HG02870 (cell line): Measurements from ENCODE around the gene DSCAM.

ENCODE experiments used
- ATAC-seq: cut with Tn5 transposase; IDR thresholded peaks from one replicate; pipeline ENCODE4 v1.9.1; 2021; ENCODE audit warnings: mild to moderate bottlenecking, moderate library complexity; ENCODE audit not compliant: unreplicated experiment

Gene DSCAM

GRCh38 chr21:40153351-40153750, 693.6 kb downstream of the DSCAM start:
- ATAC-seq: no peak

GRCh38 chr21:40152476-40152875, 694.5 kb downstream of the DSCAM start:
- ATAC-seq: no peak

DNA sequence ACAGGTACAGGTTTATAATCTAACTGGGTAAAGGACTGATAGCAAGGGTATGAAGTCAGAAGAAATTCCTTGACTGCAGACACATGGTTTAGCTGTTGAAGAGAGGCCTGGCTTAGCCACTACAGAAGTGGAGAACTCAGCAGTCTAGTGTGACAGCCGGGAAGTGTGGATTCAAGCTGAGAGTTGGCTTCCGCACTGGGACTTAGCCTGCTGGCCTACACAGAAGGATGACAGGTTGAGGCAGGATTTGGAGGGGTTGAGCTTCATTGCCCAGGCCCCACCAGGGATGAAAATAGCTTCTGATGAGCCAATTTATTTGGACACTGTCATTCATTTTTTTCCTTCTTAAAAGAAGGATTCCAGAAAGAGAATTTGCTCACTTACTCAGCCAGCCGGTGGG, 695.3 kb downstream of the DSCAM start:
- no peak for ATAC-seq

DNA sequence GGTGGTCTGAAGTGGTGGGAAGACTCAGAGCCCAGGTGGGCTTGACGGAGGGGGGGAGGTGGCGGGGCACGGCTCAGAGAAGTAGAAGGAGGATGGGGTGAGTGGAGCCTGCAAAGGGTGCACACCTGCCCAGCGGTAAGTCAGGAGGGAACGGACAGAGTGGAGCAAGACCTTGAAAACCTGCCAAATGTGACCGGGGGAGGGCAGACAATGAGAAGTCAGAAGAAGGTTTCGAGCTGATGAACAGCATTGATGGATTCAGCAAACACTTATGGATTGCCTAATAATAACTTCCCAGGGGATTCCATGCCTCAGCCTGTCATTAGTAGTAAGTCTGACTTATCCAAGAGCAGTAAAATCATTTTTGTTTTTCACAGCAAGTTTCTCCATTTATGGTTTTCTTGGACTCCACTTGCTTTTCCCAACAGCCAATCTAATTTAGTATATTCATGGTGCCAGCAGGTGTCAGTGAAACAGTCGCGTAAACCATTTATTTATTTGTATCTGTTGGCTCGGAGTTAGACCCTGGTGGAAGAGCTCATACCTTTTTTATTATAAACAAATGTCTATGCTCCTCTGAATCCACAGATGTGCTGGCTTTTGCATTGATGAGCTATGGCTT, 700.6 kb downstream of the DSCAM start:
- ATAC-seq: no peak

DNA sequence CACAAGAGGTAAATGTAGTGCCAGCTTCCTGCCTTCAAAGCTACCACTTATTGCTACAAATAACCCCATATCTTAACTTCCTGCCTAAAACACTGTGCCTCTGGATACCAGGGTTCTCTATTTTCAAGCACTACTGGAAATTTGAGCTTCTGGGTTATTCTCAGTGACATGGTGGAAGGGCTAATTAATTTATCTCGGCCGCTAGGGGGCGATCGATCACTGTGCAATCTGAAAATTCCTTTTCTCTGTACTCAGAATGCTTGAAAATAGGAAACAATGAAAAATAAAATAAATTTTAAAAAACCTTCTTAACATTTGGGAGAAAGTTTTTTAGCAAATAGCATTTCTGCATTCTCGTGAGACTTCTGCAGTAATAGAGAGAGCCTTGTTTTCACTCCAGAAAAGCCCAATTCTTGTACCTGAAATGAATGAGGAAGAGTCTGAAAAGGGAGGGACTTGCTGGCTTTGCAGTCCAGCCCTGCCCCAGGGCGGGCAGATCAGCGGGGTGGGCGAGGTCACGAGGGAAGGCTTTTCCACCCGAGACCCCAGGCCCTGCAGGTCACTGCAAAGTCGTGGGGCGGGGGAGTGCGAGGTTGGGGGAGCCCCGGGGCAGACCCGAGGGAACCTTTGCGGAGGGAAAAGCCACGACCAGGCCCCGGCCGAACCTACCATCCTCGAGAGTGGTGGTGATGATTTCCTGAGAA, 703.0 kb downstream of the DSCAM start:
- ATAC-seq: no peak

DNA sequence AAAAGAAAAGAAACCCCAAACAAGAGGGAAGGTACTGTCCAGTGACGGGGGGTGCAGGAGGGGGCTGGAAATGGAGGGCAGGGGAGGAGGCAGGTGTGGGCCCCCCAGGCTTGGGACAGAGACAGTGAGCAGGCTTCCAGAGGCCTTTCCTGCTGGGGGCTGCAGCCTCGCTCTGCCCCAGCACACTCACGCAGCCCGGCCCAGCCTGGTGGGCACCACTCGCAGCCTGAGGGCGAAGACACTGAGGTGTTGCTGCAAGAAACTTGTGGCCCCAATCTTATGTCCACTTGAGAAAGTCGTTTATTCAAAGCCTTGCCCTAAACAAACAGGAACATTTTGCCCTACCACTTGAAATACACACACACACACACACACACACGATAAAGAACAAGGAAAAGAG, 705.3 kb downstream of the DSCAM start:
- no peak for ATAC-seq

GRCh38 chr21:40140675-40141074, 706.3 kb downstream of the DSCAM start:
- ATAC-seq: no peak

DNA sequence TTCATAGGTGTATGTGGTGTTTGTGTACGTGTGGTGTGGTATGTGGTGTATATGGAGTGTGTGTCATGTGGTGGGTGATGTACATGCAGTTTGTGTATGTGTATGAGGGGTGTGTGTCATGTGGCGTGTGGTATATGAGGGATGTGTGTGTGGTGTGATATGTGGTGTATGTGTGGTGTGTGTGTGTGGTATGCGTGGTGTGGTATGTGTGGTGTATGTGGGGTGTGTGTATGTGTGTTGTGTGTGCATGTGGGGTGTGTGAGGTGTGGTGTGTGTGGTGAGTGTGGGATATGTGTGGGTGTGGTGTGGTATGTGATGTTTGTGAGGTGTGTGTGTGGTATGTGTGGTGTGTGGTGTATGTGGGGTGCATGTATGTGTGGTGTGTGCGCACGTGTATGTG, 707.3 kb downstream of the DSCAM start:
- ATAC-seq: no peak

DNA sequence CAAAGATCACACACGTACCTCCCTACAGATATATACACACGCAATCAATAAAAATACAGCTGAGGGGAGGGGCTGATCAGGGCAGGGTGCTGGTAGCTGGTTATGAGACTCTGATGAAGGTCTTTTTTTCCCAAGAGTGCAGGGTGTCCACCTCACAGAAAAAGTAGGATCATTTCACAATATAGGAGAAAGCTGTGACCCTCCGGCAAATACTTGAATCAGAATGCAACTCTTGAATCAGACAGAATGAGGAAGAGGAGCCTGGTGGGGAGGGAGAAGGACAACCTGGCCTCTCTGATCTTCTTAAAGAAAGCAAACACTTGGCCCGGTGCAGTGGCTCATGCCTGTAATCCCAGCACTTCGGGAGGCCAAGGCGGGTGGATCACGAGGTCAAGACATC, 710.4 kb downstream of the DSCAM start:
- ATAC-seq: no peak

- ATAC-seq: no peak
These were observed 712.0 kb downstream of the DSCAM start for GRCh38 chr21:40134731-40135492.

GRCh38 chr21:40130476-40130875, 716.5 kb downstream of the DSCAM start:
- no peak for ATAC-seq

GRCh38 chr21:40129809-40130208, 717.1 kb downstream of the DSCAM start:
- ATAC-seq: no peak

GRCh38 chr21:40128891-40129290, 718.1 kb downstream of the DSCAM start:
- ATAC-seq: no peak

- ATAC-seq: no peak
These were observed 725.9 kb downstream of the DSCAM start for GRCh38 chr21:40120940-40121575.

DNA sequence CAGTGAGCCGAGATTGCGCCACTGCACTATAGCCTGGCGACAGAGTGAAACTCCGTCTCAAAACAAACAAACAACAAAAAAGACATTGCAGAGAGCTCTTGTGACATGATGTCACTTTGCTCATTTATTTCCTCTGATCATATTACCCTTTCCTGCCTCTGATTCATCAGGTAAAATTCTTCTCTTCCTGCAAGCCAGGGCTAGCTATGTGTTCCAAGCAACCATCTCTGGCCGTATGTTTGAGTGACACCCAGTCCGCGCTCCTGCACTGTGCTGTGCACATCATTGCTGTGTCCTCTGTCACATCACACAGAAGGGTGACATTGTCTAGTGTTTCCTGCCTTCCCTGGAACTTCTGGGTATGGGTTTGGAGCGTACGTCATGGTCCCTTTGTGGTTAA, 728.4 kb downstream of the DSCAM start:
- no peak for ATAC-seq

GRCh38 chr21:40117236-40117635, 729.7 kb downstream of the DSCAM start:
- no peak for ATAC-seq

- no peak for ATAC-seq
These were observed 731.2 kb downstream of the DSCAM start for GRCh38 chr21:40115775-40116174.

- ATAC-seq: no peak
These were observed 744.3 kb downstream of the DSCAM start for GRCh38 chr21:40102682-40103081.

DNA sequence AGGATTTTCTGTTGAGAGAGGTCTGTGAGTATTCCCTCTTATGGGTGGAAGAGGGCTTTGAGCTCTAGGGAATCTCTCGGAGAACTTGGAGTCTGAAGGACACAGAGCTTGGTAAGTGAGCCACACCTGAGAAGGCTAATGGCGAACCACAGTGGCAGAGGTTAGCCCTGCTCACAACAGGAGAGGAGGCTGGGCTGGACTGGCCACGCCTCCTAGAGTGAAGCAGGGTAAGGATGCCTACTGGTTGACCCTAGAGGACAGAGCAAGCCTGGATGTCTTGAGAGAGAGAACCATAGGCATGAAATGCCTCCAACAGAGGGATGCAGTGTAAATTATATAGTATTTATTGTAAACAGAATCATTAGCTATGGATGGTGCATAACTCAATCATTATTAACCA, 747.1 kb downstream of the DSCAM start:
- no peak for ATAC-seq

DNA sequence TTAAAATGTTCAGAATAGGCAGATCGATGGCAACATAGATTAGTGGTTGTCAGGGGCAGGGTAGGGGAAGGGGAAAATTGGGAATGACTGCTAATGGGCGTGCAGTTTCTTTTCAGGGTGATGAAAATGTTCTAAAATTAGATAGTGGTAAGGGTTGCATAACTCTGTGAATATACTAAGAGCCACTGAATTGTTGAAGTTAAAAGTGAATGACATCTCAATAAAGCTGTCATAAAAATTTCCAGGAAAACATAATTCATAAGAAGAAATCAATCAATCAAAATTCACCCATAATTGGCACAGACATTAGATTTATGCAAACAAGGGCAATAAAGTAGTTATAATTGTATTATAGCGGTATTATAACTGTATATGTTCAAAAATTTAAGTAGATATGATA, 751.5 kb downstream of the DSCAM start:
- ATAC-seq: no peak

DNA sequence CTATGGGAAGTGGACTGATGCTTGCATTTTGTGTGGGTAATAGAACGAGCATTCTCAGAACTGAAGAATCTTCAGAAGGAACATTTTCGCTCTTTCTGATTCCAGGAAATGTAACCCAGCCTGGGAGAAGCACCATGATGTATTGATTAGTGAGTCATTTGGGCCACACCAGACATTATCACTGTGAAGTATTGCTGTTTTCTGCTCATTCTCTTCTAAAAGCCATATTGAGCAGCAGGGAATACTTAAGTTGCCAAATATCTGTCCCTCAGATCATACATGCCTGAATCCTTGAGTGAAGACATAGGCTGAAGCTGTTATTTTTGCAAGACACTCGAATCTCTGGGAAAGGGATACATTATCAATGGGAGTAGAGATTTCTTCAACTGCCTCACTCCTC, 766.6 kb downstream of the DSCAM start:
- ATAC-seq: no peak

GRCh38 chr21:40074710-40075109, 772.2 kb downstream of the DSCAM start:
- ATAC-seq: no peak
